ENCODE results near the gene ALG8. TPM values are rescaled to one million over a fixed set of nuclear protein-coding genes. Genes with fewer than 3 reads are reported as not detected.
"Not testable (repeated sequence)": the region's sequence is repeated elsewhere in the genome, so short reads cannot be mapped to it uniquely, and the experiment has no call there.

Gene ALG8
- total RNA-seq, 1 donor from 2014 or later, result 30.6 TPM

- no peak for DNase-seq (ENCODE audit: low read depth in 2 of 2)
These were observed 67.0 kb downstream of the ALG8 start for GRCh38 chr11:78072455-78072854.

GRCh38 chr11:78071717-78072116 is 67.7 kb downstream of the ALG8 start:
- no peak for DNase-seq (ENCODE audit: low read depth in 2 of 2)

GRCh38 chr11:78070621-78071020 is 68.8 kb downstream of the ALG8 start:
- no peak for DNase-seq (ENCODE audit: low read depth in 2 of 2)

GRCh38 chr11:78069465-78069864 is 70.0 kb downstream of the ALG8 start:
- peak; percentile 33 to 50 for DNase-seq (ENCODE audit: low read depth in 2 of 2)

- DNase-seq (ENCODE audit: low read depth in 2 of 2), result no peak
These were observed 71.7 kb downstream of the ALG8 start for GRCh38 chr11:78067704-78068103.

DNA sequence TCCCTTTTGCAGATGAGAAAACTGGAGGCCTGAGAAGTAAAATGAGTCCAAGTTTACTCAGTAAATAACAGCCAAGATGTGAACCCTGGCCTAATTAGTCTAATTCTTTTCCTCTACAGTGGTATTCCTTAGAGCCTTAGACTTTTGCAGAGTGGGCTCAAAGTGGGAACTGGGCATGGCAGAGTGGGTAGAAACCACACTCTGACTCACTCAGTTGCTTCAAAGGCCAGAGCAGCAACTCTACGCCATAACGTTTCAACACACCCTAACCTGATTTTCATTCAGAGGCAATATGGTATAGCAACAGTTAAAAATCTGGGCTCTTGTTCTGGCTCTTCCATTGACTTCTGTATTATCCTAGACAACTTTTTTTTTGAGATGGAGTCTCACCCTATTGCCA is 73.0 kb downstream of the ALG8 start:
- DNase-seq (ENCODE audit: low read depth in 2 of 2), result no peak

DNA sequence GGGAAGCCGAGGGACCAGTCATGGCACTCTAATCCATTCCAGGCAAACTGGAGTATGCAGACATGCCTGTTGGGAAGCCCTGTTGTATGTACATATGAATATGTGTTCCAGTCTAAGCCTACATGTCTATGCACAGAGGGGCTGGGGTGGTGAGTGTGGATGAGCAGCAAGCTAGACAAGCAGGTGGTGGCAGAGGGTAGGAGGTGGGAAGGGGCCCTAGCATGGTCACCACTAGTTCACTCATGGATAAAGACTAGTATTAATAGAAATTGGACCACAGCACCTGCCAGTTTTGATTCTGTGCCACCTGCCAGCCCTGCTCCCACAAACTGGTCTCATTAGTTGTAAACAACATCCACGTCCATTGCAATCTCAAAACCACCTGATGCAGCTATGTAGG is 74.2 kb downstream of the ALG8 start:
- no peak for DNase-seq (ENCODE audit: low read depth in 2 of 2)

DNA sequence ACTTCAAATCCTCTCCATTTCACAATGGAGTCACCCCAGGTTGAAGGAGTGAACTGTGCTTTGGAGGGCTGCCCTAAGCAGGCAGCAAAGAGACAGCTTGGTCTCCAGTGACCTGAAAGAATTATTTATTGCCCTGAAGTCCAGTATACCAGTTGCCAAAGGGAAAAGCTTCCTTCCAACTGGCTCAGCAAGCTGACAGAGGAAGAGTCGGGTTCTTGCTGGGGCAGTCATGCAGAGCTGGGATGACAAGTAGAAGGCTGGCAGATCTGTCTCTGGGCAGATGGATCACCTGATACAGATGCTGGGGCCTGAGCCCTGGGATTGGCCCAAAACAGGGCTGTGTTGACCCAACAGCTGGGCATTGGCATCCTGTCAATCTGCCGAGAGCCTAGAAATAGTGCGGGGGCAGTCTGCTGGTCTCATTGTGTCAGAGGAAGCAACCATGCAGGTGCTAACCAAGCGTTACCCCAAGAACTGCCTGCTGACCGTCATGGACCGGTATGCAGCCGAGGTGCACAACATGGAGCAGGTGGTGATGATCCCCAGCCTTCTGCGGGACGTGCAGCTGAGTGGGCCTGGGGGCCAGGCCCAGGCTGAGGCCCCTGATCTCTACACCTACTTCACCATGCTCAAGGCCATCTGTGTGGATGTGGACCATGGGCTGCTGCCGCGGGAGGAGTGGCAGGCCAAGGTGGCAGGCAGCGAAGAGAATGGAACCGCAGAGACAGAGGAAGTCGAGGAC is 75.8 kb downstream of the ALG8 start, which contains the start of gene THRSP:
TSS of gene THRSP (plus strand) at position 422 of the 742 bp plus-strand sequence. CDS start at position 443, 21 bp downstream.
- DNase-seq (ENCODE audit: low read depth in 2 of 2), result no peak

DNA sequence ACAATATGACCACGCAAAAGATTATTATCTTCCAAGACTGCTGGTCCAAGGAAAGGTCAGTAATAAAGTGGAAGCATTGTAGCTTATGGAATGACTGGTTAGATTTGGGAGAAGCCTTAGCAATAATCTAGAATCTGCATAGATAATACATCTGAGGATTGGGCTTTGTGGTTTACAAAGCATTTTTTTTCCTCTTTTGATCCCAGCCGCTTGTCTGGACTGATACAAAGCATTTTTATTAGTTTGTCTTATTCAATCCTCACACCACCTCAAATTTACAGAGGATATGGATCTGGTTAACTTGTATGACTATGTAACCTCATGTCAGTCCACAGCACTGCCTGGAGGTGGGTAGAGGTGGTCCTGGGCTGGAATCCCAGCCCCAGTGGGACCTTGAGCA is 76.8 kb downstream of the ALG8 start:
- DNase-seq (ENCODE audit: low read depth in 2 of 2), result no peak

DNA sequence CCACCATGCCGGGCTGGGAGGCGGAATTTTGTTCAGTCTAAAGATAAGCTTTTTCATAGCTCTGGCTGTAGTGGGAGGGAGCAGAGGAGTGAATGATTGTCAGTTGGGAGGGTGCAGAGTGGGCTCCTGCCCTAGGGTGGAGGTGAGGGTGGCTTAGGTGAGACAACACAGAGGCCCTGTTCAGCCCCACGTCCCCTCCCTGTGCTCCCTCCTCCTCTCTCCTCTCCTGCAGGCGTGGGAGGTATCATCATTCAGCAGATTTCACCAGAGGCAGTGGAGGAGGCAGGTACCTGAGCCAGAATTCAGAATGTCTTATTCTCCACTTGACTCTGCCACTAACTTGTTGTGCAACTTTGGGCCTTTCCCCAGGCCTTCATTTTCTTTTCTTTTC is 77.5 kb downstream of the ALG8 start:
- DNase-seq (ENCODE audit: low read depth in 2 of 2), result no peak

- no peak for DNase-seq (ENCODE audit: low read depth in 2 of 2)
These were observed 78.1 kb downstream of the ALG8 start for GRCh38 chr11:78061088-78061920.

DNA sequence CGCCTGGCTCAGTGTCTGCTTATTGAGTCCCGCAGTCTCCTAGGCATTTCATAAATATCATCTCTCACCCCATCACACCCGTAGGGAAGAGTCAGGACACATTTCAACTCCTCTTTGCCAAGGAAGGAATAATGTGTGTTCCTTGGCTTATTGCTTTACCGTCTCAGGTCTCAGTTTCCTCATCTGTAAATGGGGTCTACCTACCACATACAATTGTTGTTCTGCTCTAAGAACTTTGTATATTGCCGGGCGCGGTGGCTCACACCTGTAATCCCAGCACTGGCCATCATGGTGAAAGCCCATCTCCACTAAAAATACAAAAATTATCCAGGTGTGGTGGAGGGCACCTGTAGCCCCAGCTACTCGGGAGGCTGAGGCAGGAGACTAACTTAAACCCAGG is 78.9 kb downstream of the ALG8 start:
- DNase-seq (ENCODE audit: low read depth in 2 of 2), result no peak

GRCh38 chr11:78059749-78060328 is 79.6 kb downstream of the ALG8 start:
- not testable (repeated sequence) for DNase-seq (ENCODE audit: low read depth in 2 of 2)

- DNase-seq (ENCODE audit: low read depth in 2 of 2), result no peak
These were observed 81.9 kb downstream of the ALG8 start for GRCh38 chr11:78057462-78058055.

GRCh38 chr11:78056093-78056492 is 83.3 kb downstream of the ALG8 start:
- DNase-seq (ENCODE audit: low read depth in 2 of 2), result no peak

DNA sequence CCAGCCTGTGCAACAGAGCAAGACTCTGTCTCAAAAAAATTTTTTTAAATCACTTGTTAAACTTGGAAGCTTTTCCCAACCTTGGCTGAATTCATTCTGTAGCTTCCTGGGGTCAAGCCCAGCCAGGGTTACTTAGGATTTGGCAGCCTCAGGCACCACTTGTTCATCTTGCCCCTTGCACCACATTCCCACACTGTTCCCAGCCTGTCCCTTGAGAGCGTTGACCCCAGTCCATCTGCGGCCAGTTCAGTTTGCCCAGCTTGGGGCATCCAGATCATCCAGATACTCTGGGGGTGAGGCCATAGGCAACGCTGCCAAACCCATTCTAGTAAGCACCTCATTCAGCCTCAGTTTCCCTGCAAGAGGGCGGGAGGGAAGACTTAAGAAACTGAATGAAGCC is 84.5 kb downstream of the ALG8 start:
- no peak for DNase-seq (ENCODE audit: low read depth in 2 of 2)

DNA sequence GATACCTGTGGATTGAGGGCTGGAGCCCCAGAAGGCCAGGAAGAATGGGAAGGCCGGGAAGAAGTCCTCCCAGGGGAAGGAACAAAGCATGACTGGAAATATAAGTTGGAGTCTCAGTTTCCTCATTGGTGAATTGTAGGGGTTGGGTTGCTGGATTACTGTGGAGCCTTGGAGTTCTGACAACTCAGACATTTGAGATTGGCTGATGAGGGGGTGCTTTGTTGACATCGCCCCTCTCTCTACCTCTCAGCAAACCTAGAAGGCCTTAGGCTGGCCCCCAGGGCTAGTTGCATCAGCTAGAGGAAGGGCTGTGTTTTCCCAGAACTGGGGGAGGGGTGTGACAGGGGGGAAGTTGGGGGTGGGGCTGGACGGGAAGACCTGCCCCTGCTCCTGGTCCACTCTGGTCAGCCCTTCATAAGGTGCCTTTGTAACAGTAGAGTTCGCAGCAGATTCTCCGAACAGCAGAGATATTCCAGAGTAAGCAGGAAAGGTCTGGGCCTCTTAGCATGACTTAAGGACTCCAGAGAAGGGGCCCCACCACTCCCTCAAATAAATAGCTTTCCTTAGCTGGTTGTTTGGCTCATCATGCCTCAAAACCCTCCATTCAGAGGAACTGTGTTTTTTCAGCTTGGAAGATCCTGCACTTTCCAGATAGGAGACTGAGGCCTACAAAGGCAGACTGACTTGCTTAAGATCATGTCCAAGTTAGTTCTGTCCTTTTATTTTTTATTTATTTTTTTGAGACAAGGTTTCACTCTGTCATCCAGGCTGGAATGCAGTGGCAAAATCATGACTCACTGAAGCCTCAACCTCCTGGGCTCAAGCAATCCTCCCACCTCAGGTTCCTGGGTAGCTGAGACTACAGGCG is 88.2 kb downstream of the ALG8 start:
- peak in 1 of 2 donors; percentile 29 for DNase-seq (ENCODE audit: low read depth in 2 of 2)

All from lung microvascular endothelial cell (primary cell).